ENCODE measurements around the gene MAPT. TPM values are rescaled to one million over a fixed set of nuclear protein-coding genes. Genes with fewer than 3 reads are reported as not detected.

Gene MAPT
- total and polyA plus RNA-seq, 3 donors from 2014 or later, result 5.0 to 100 (median 6.1) TPM

DNA sequence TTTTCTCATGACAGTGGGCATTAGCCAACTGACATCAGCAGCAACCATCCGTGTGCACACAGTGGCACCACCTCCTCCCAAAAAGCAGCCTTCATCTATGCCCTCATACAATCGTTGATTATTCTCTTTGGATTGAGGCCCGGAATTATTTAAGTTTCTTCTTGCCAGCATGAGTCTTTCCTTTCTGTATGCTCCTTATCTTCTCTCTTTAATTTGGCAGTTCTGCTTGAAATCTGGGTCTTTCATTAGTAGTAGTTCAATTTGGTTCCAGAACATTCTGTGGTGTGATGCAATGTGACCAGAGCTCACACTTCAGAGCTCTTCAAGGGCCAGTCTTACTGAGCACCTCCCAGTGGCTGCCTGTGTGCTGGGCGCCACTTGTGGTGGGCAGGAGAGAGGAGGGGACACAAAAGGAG is 52.5 kb downstream of the MAPT start:
- 56 to 60% methylated on average over 4 of the region's 4 CpGs for WGBS, 2 donors
- intact Hi-C loops (cut with DNase I; ENCODE audit: low total_unique reads), result no loop called here
- no peaks in the 10 kb centered on the region for H3K27me3 ChIP-seq
- TF ChIP-seq CTCF (IDR thresholded peaks at IDR 0.05), result no peak
- TF ChIP-seq POLR2A (IDR thresholded peaks at IDR 0.05), result no peak
- H3K9me3 ChIP-seq, result no peaks in the 10 kb centered on the region
- H3K36me3 ChIP-seq (ENCODE audit: low read depth, missing control alignments), result no peaks in the 10 kb centered on the region
- no peak overlapping the region for H3K4me3 ChIP-seq
- no peaks in the 10 kb centered on the region for H3K4me1 ChIP-seq
- DNase-seq, result no peak
- no peak overlapping the region for H3K27ac ChIP-seq

GRCh38 chr17:45948498-45948880 is 54.1 kb downstream of the MAPT start:
- H3K27ac ChIP-seq, result no peak overlapping the region
- no peak for TF ChIP-seq CTCF (IDR thresholded peaks at IDR 0.05)
- no peak for TF ChIP-seq POLR2A (IDR thresholded peaks at IDR 0.05)
- intact Hi-C loops (cut with DNase I; ENCODE audit: low total_unique reads), result no loop called here
- no peaks in the 10 kb centered on the region for H3K36me3 ChIP-seq (ENCODE audit: low read depth, missing control alignments)
- WGBS, 2 donors, result 51 to 64% methylated on average over 2 of the region's 2 CpGs
- DNase-seq, result no peak
- no peak overlapping the region for H3K4me3 ChIP-seq
- H3K4me1 ChIP-seq, result no peaks in the 10 kb centered on the region
- H3K9me3 ChIP-seq, result no peaks in the 10 kb centered on the region
- H3K27me3 ChIP-seq, result no peaks in the 10 kb centered on the region

DNA sequence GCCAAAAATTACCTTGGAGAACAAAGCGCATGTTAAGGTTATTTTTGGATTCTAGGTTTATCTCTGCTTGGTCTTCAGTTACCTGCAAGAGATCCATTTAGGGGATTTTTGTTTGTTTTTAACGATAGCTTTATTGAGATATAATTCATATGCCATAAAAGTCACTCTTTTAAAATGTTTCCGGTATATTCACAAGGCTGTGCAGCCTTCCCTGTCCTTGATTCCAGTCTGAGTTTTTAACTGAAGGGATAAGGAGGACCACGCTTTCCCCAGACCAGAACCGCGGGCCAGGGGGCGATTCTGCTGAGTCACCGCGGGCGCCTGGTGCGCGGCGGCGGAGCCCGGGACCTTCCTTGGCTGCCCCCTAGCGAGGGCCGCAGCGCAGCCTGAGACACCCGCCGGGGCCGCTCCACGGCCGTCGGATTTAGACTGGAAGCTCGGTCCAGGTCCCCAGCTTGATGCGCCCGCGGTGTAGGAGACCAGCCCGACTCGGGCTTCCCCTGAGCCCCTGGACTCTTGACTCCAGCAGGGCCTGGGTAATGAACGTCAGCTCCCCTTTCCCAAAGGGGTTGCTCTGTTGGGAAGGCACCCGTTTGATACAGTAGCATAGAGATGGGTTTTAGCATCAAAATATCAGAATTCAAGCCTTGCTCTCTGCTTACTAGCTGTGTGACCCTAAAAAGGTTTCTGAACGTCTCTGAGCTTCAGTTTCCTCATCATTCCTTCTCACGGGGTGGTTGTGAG is 54.7 kb downstream of the MAPT start:
- intact Hi-C loops (cut with DNase I; ENCODE audit: low total_unique reads), result no loop called here
- Histone ChIP-seq H3K36me3 (ENCODE audit: low read depth, missing control alignments) (no peaks in the 10 kb centered on the region), H3K27me3 (no peaks in the 10 kb centered on the region), H3K27ac (no peak overlapping the region), H3K4me3 (peak overlapping the region in 1 of 2 donors; percentile 35), H3K4me1 (no peaks in the 10 kb centered on the region), H3K9me3 (no peaks in the 10 kb centered on the region)
- no peak for TF ChIP-seq POLR2A (IDR thresholded peaks at IDR 0.05)
- TF ChIP-seq CTCF (IDR thresholded peaks at IDR 0.05), result peak in 2 of 3 experiments; percentile 54 to 70
- 6 to 8% methylated on average over 22 to 34 of the region's 34 CpGs for WGBS, 2 donors
- peak; percentile 82 for DNase-seq

- Histone ChIP-seq H3K36me3 (ENCODE audit: low read depth, missing control alignments) (no peaks in the 10 kb centered on the region), H3K27me3 (no peaks in the 10 kb centered on the region), H3K9me3 (no peaks in the 10 kb centered on the region), H3K27ac (no peak overlapping the region), H3K4me1 (no peaks in the 10 kb centered on the region), H3K4me3 (no peak overlapping the region)
- intact Hi-C loops (cut with DNase I; ENCODE audit: low total_unique reads), result no loop called here
- DNase-seq, result no peak
- TF ChIP-seq CTCF (IDR thresholded peaks at IDR 0.05), result no peak
- TF ChIP-seq POLR2A (IDR thresholded peaks at IDR 0.05), result no peak
- 81 to 87% methylated on average over 6 to 9 of the region's 9 CpGs for WGBS, 2 donors
Observed at GRCh38 chr17:45949755-45950320, 55.5 kb downstream of the MAPT start.

DNA sequence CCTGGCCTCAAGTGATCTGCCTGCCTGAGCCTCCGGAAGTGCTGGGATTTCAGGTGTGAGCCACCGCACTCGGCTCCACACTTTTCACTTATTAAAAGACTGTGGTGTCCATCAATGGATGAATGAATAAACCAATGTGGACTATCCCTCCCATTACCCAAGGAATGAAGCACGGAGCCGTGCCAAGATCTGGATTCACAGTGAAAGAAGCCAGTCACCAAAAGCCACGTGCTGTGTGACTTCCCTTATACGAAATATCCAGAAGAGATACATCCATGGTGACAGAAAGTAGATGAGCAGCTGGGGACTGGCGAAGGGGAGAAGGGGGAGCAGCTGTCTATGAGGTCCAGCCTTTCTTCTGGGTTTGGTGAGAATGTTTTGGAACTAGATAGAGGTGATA is 56.5 kb downstream of the MAPT start:
- Histone ChIP-seq H3K9me3 (no peaks in the 10 kb centered on the region), H3K4me3 (no peak overlapping the region), H3K36me3 (ENCODE audit: low read depth, missing control alignments) (no peaks in the 10 kb centered on the region), H3K27me3 (no peaks in the 10 kb centered on the region), H3K4me1 (no peaks in the 10 kb centered on the region), H3K27ac (no peak overlapping the region)
- WGBS, 2 donors, result 92 to 94% methylated on average over 8 of the region's 8 CpGs
- TF ChIP-seq POLR2A (IDR thresholded peaks at IDR 0.05) (no peak), CTCF (IDR thresholded peaks at IDR 0.05) (no peak)
- DNase-seq, result no peak
- intact Hi-C loops (cut with DNase I; ENCODE audit: low total_unique reads), result no loop called here

Data from testis (tissue), 3 donors.